SK-N-MC (cell line): ENCODE results near the gene SLC25A41.
A peak's percentile ranks its signal among the peaks of the same experiment; 100 is the strongest.

Experiments used
- DNase-seq: peaks from one replicate; pipeline ENCODE4 v3.0.0-alpha.2; 2011; ENCODE audit warnings: low read depth, low spot score
- H3K27ac ChIP-seq: fragments of 200-600 bp; sonication (generic); 2 replicates; pipeline ENCODE4 v1.5.1; 2016; ENCODE audit warnings: mixed run types
- H3K36me3 ChIP-seq: fragments of 200-600 bp; sonication (generic); 2 replicates; pipeline ENCODE4 v1.6.1; 2017; ENCODE audit warnings: antibody characterized with exemption, low read length, mixed read lengths; ENCODE audit not compliant: insufficient read depth
- H3K4me3 ChIP-seq: fragments of 200-600 bp; sonication (generic); 2 replicates; pipeline ENCODE4 v1.5.1; 2016
- H3K9ac ChIP-seq: fragments of 200-600 bp; sonication (generic); 2 replicates; pipeline ENCODE4 v1.8.0; 2017; ENCODE audit warnings: mixed run types, mixed read lengths; ENCODE audit not compliant: insufficient read length
- H3K9me3 ChIP-seq: fragments of 200-600 bp; sonication (generic); 2 replicates; pipeline ENCODE4 v1.6.1; 2017; ENCODE audit warnings: low read depth, mild to moderate bottlenecking, antibody characterized with exemption, low read length, moderate library complexity, mixed read lengths
- EZH2 ChIP-seq: fragments of 200-600 bp; sonication (generic); IDR thresholded peaks from one replicate; pipeline ENCODE4 v1.6.1; 2017; ENCODE audit warnings: antibody characterized with exemption
- FOXP2 ChIP-seq: optimal IDR thresholded peaks from 2 replicates; pipeline ENCODE3; 2011; ENCODE audit warnings: mild to moderate bottlenecking, moderate library complexity; ENCODE audit not compliant: insufficient read depth; ENCODE audit errors: extremely low read length, control extremely low read depth
- POLR2AphosphoS5 ChIP-seq: IDR thresholded peaks from 2 replicates; pipeline ENCODE4 v1.6.1; 2012; ENCODE audit warnings: mild to moderate bottlenecking, low read depth, low read length, borderline replicate concordance

Gene SLC25A41

DNA sequence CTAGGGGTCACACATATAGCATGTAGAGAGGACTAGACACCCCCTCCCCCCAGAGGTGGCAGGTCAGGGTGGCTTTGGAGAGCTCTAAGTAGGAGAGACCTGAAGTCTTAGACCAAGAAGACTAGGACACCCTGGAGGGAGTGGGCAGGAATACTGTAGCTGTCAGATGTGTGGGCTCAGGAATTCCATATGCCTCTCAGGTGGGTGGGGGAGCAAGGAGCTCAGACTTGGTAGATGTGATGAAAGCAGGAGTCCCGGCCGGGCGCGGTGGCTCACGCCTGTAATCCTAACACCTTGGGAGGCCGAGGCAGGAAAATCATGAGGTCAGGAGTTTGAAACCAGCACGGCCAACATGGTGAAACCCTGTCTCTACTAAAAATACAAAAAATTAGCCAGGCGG lies 32.1 kb upstream of the SLC25A41 start:
- Histone ChIP-seq H3K9me3 (no peaks in the 10 kb centered on the region), H3K27ac (no peak overlapping the region), H3K36me3 (no peaks in the 10 kb centered on the region), H3K9ac (no peak overlapping the region), H3K4me3 (no peak overlapping the region)
- no peak for TF ChIP-seq POLR2AphosphoS5
- TF ChIP-seq FOXP2 = no peak
- no peak for TF ChIP-seq EZH2
- DNase-seq = no peak

DNA sequence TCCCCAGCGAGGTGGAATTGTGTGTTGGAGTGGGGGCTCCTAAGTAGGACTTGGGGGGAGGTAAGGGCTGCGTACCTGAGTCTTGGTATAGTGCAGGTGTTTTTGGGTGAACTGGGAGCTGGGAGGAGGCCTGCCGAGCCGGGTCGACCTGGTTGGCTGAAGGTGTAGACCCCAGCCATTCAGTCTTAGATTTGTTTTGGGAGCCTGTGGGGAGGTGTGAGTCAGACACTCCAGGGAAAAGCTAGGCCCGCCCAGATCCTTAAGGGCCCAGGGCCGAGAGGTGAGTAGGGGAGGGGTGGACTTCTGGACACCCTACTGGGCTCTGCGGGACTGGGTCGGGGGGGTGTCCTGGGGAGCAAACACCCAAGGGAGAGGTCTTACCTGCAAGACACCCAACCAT lies 31.4 kb upstream of the SLC25A41 start:
- H3K4me3 ChIP-seq = no peak overlapping the region
- TF ChIP-seq EZH2 (no peak), FOXP2 (no peak), POLR2AphosphoS5 (no peak)
- H3K9me3 ChIP-seq = no peaks in the 10 kb centered on the region
- no peak overlapping the region for H3K27ac ChIP-seq
- H3K9ac ChIP-seq = no peak overlapping the region
- H3K36me3 ChIP-seq = no peaks in the 10 kb centered on the region
- no peak for DNase-seq

DNA sequence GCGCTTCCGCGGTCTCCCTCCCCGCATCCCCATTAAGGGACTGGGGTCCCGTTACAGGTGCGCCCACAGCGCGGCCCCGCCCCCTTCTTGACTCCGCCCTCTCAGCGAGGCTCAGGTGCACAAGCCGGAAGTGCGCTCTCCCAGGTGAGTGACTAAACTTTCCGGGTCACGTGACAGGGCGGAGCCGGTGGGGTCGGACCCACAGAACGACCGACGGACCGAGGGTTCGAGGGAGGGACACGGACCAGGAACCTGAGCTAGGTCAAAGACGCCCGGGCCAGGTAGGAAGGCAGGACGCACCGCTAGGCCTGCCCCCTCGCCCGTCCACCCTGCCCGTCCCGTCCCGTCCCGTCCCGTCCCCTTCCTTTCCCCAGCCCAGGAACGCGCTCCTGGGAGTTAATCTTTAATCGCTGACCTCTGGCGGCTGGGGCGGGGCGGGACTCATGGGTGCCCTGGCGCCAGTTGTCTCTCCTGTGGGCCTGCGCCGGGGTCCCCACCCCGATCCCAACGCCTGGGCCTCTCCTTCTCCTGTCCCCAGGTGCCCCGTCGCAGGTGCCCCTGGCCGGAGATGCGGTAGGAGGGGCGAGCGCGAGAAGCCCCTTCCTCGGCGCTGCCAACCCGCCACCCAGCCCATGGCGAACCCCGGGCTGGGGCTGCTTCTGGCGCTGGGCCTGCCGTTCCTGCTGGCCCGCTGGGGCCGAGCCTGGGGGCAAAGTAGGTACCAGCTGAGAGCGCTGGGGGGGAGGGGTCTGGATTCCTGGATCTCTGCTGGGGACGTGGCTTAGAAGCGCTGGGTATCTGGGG lies 30.7 kb upstream of the SLC25A41 start, which contains the start of gene CRB3:
Gene CRB3 (plus strand): TSS at position 202 of the 804 bp plus-strand sequence. CDS start 431 bp downstream, at position 633.
- no peak within 1 kb of the TSS for H3K27ac ChIP-seq
- H3K4me3 ChIP-seq = no peak within 1 kb of the TSS
- no peaks in the 10 kb centered on the region for H3K9me3 ChIP-seq
- no peaks in the 10 kb centered on the region for H3K36me3 ChIP-seq
- TF ChIP-seq POLR2AphosphoS5 (no peak), EZH2 (no peak), FOXP2 (no peak)
- H3K9ac ChIP-seq = no peak within 1 kb of the TSS
- no peak for DNase-seq

DNA sequence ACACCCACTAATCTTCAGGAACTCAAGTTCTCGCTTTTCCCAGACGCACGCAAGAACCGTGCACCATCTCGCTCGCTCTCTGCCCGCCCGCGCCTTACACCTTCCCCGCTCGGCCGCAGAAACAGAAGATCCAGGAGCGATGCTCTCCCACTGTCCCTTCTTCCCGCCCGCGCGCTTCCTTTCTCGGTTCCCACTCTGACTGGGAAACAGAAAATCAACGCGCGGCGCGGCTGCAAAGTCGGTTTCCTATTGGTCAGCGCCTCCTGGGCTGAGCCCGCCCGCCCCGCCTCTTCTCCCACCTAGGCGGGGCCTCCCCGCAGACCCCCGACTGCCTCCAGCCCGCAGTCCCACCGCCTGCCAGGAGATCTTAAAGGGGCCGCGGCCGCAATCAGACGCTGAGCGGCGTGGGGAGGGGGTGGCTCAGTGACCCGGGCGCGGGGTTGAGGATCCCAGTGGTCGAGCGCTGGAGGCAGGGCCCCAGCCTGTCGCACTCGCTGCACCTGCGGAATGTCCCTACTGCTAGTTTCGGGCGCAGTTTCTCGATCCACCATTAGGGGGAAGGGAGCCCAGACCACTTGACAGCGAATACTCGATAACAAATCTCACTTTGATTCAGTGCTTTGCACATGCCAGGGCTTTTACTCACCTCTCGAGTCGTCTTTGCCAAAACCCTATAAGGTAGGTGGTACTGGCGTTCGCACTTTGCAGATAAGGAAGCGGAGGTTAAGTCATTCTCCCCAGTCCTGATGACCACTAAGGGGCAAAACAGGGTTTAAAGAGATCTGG lies 26.7 kb upstream of the SLC25A41 start:
- Histone ChIP-seq H3K9me3 (no peaks in the 10 kb centered on the region), H3K9ac (peak overlapping the region; percentile 71), H3K36me3 (peaks cover 4% of the 10 kb centered on the region; the same call in 1 of the 2 replicates), H3K27ac (no peak overlapping the region), H3K4me3 (peak overlapping the region; percentile 85)
- no peak for TF ChIP-seq POLR2AphosphoS5
- no peak for TF ChIP-seq FOXP2
- DNase-seq = peak; percentile 88

GRCh38 chr19:6459262-6460098 lies 25.9 kb upstream of the SLC25A41 start, which contains the start of gene SLC25A23:
TSS of gene SLC25A23 (minus strand) at chr19:6459792. CDS start at chr19:6459628, 164 bp downstream.
- no peak within 1 kb of the TSS for H3K27ac ChIP-seq
- H3K4me3 ChIP-seq = peak within 1 kb of the TSS; percentile 85
- H3K9me3 ChIP-seq = no peaks in the 10 kb centered on the region
- H3K9ac ChIP-seq = peak within 1 kb of the TSS; percentile 71
- peaks cover 12% of the 10 kb centered on the region; the same call in 1 of the 2 replicates for H3K36me3 ChIP-seq
- TF ChIP-seq POLR2AphosphoS5 (peak; percentile 47; the same call in 1 of the 2 replicates), EZH2 (no peak), FOXP2 (no peak)
- peak; percentile 8 for DNase-seq

GRCh38 chr19:6458695-6459261 lies 25.2 kb upstream of the SLC25A41 start:
- Histone ChIP-seq H3K27ac (no peak overlapping the region), H3K9ac (peak overlapping the region; percentile 71), H3K9me3 (no peaks in the 10 kb centered on the region), H3K4me3 (peak overlapping the region; percentile 85), H3K36me3 (peaks cover 19% of the 10 kb centered on the region; the same call in 1 of the 2 replicates)
- no peak for DNase-seq
- TF ChIP-seq FOXP2 (no peak), EZH2 (no peak), POLR2AphosphoS5 (no peak)

DNA sequence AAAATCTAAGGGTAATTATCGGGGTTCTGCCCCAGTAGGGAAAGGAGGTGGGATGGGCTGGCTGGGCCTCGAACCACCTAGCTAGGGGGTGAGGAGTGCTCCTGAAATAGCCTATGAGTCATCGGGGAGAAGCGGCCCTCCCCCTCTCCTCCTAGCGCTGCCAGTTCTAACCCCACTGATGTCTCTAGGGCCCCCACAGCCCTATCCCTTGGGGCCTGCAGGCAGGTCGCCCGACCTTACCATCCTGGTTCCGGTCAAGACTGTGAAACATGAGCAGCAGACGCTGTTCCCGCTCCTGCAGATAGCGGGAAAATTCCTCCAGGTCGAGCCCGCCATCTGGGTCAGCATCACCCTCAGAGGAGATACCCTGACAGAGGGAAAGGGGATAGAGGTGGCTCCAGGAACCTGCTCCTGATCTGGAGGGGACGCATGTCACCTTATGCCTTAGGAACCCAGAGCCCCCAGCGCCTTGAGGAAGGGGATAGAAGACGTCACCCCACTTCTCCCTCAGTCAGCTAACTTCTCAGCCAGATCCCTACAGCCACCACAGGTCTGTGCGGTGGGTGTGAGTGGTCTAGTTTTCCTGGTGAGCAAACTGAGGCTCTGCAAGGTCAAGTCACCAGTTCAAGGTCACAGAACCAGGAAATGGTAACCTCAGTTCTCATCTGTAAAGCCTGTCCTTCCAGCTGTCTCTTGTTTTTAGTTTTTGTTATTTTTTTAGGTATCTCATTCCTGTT lies 24.6 kb upstream of the SLC25A41 start:
- no peaks in the 10 kb centered on the region for H3K9me3 ChIP-seq
- no peak overlapping the region for H3K27ac ChIP-seq
- no peak overlapping the region for H3K9ac ChIP-seq
- no peak for DNase-seq
- no peak for TF ChIP-seq EZH2
- TF ChIP-seq POLR2AphosphoS5 = no peak
- TF ChIP-seq FOXP2 = no peak
- H3K36me3 ChIP-seq = peaks cover 25% of the 10 kb centered on the region; the same call in 1 of the 2 replicates
- peak overlapping the region; percentile 85 for H3K4me3 ChIP-seq
